GM23338 (cell line): ENCODE results near the gene SPINK13. TPM values are rescaled to one million over a fixed set of nuclear protein-coding genes. Genes with fewer than 3 reads are reported as not detected.

Experiments used
- ATAC-seq: fragments of 200-7000 bp; cut with Tn5 transposase; 3 replicates; pipeline ENCODE4 v1.9.1; 2020
- DNase-seq: peaks from one replicate; pipeline ENCODE4 v3.0.0-alpha.2; 2015; ENCODE audit warnings: low spot score
- H2AFZ ChIP-seq: fragments of 200-600 bp; sonication (generic); 2 replicates; pipeline ENCODE4 v1.8.0; 2016; ENCODE audit warnings: antibody characterized with exemption, mild to moderate bottlenecking, moderate library complexity
- H3F3A ChIP-seq: fragments of 200-600 bp; sonication (generic); replicated peaks from 2 replicates; pipeline ENCODE4 v1.8.0; 2017; ENCODE audit warnings: antibody characterized with exemption, mixed run types, low read depth
- H3K27ac ChIP-seq: fragments of 200-600 bp; sonication (generic); 2 replicates; pipeline ENCODE4 v1.6.1; 2016; ENCODE audit warnings: low read depth
- H3K27me3 ChIP-seq: fragments of 200-600 bp; sonication (generic); 2 replicates; pipeline ENCODE4 v1.8.0; 2016; ENCODE audit warnings: mild to moderate bottlenecking, mixed run types, moderate library complexity; ENCODE audit not compliant: insufficient read depth
- H3K36me3 ChIP-seq: fragments of 200-600 bp; sonication (generic); 2 replicates; pipeline ENCODE4 v1.8.0; 2016; ENCODE audit warnings: mild to moderate bottlenecking; ENCODE audit not compliant: insufficient read depth
- H3K4me1 ChIP-seq: fragments of 200-600 bp; sonication (generic); 2 replicates; pipeline ENCODE4 v1.8.0; 2016; ENCODE audit warnings: mild to moderate bottlenecking, moderate library complexity; ENCODE audit not compliant: insufficient read depth
- H3K4me2 ChIP-seq: fragments of 200-600 bp; sonication (generic); 2 replicates; pipeline ENCODE4 v1.7.1; 2017; ENCODE audit warnings: mixed run types
- H3K4me3 ChIP-seq: fragments of 200-600 bp; sonication (generic); 2 replicates; pipeline ENCODE4 v1.6.1; 2016; ENCODE audit warnings: mixed run types
- H3K79me2 ChIP-seq: fragments of 200-600 bp; sonication (generic); replicated peaks from 2 replicates; pipeline ENCODE4 v1.8.0; 2017; ENCODE audit warnings: mild to moderate bottlenecking; ENCODE audit not compliant: insufficient read depth
- H3K9me2 ChIP-seq: fragments of 200-600 bp; sonication (generic); 2 replicates; pipeline ENCODE4 v1.8.0; 2017; ENCODE audit not compliant: insufficient read depth
- H4K20me1 ChIP-seq: fragments of 200-600 bp; sonication (generic); replicated peaks from 2 replicates; pipeline ENCODE4 v1.8.0; 2017; ENCODE audit warnings: mild to moderate bottlenecking; ENCODE audit not compliant: insufficient read depth
- H3K27ac Mint-ChIP-seq: 2 replicates; pipeline ENCODE4 v1.8.0; 2020; ENCODE audit warnings: inconsistent platforms, mild to moderate bottlenecking, moderate library complexity, mixed read lengths
- H3K27me3 Mint-ChIP-seq: 3 replicates; pipeline ENCODE4 v1.8.0; 2022; ENCODE audit warnings: low read depth, mild to moderate bottlenecking, moderate library complexity, mixed read lengths, inconsistent platforms; ENCODE audit not compliant: insufficient read depth, poor library complexity
- H3K36me3 Mint-ChIP-seq: 3 replicates; pipeline ENCODE4 v1.8.0; 2021; ENCODE audit warnings: low read depth, mild to moderate bottlenecking, inconsistent platforms, moderate library complexity, mixed read lengths
- H3K4me1 Mint-ChIP-seq: 3 replicates; pipeline ENCODE4 v1.8.0; 2020; ENCODE audit warnings: mild to moderate bottlenecking, inconsistent platforms, mixed read lengths
- H3K4me3 Mint-ChIP-seq: 3 replicates; pipeline ENCODE4 v1.8.0; 2021; ENCODE audit warnings: moderate library complexity, mild to moderate bottlenecking, inconsistent platforms, mixed read lengths
- H3K9me3 Mint-ChIP-seq: 3 replicates; pipeline ENCODE4 v1.8.0; 2020; ENCODE audit warnings: moderate library complexity, mild to moderate bottlenecking, inconsistent platforms, mixed read lengths
- CREB1 ChIP-seq: fragments of 250-450 bp; sonication (Bioruptor Pico); IDR thresholded peaks from 2 replicates; pipeline ENCODE4 v1.5.0; 2020; ENCODE audit warnings: low read depth, mild to moderate bottlenecking, moderate library complexity
- CTCF ChIP-seq, 2 experiments: fragments of 200-600 bp in 1 of 2; sonication (generic) in 1 of 2; conservative IDR thresholded peaks; 2 replicates each; pipeline versions ENCODE4 v1.5.1 to v1.6.1; 2016 to 2017; ENCODE audit warnings: antibody characterized with exemption in 2 of 2, low read depth in 2 of 2, mild to moderate bottlenecking in 2 of 2, moderate library complexity in 1 of 2
- JUNB ChIP-seq: IDR thresholded peaks from one replicate; pipeline ENCODE4 v1.6.1; 2016; ENCODE audit warnings: antibody characterized with exemption; ENCODE audit not compliant: unreplicated experiment
- NANOG ChIP-seq: IDR thresholded peaks from 2 replicates; pipeline ENCODE4 v1.6.1; 2016; ENCODE audit warnings: antibody characterized with exemption, borderline replicate concordance
- STAT1 ChIP-seq: IDR thresholded peaks from one replicate; pipeline ENCODE4 v1.6.1; 2016; ENCODE audit warnings: antibody characterized with exemption; ENCODE audit not compliant: unreplicated experiment
- ZNF114 ChIP-seq: fragments of 250-450 bp; sonication (Bioruptor Pico); IDR thresholded peaks from 2 replicates; pipeline ENCODE4 v1.5.0; 2020; ENCODE audit warnings: mild to moderate bottlenecking, moderate library complexity
- ZNF462 ChIP-seq: fragments of 250-450 bp; sonication (Bioruptor Pico); IDR thresholded peaks from 2 replicates; pipeline ENCODE4 v1.5.0; 2020; ENCODE audit warnings: mild to moderate bottlenecking, moderate library complexity
- polyA plus RNA-seq: library from polyadenylated mRNA; unstranded; fragments of >200 nt; fragmentation: Nextera tagmentation; extraction: Ambion mirVana; gene quantifications from 2 replicates; pipeline ENCODE4 v1.2.1, GENCODE V29; 2016
- total RNA-seq: library from RNA; depleted of rRNA; stranded (reverse); fragments of >200 nt; shearing (Covaris generic); gene quantifications from 2 replicates; pipeline ENCODE4 v1.2.3, GENCODE V29; 2014

SPINK13 gene
- total and polyA plus RNA-seq, 2 experiments from 2014 or later, result not detected

- H3K27me3 Mint-ChIP-seq, result no peaks in the 10 kb centered on the region
- no peaks in the 10 kb centered on the region for H3F3A ChIP-seq
- no peaks in the 10 kb centered on the region for H3K36me3 Mint-ChIP-seq
- TF ChIP-seq CTCF (conservative IDR thresholded peaks at IDR 0.05; ENCODE audit: low read depth in 2 of 2), result peak; percentile 8 to 53; a peak in 2 of 4 replicates
- no peak for TF ChIP-seq ZNF462 (CRISPR knock-in tag)
- H3K79me2 ChIP-seq, result no peaks in the 10 kb centered on the region
- no peaks in the 10 kb centered on the region for H3K4me1 ChIP-seq
- H3K27ac Mint-ChIP-seq, result no peak overlapping the region
- no peak overlapping the region for H2AFZ ChIP-seq
- no peak overlapping the region for H3K4me3 Mint-ChIP-seq
- ATAC-seq (peak; percentile 40), DNase-seq (no peak)
- no peak overlapping the region for H3K27ac ChIP-seq
- no peaks in the 10 kb centered on the region for H3K36me3 ChIP-seq
- H3K4me3 ChIP-seq, result no peak overlapping the region
- peaks cover 12% of the 10 kb centered on the region; the same call in 1 of the 2 replicates for H3K9me2 ChIP-seq
- H4K20me1 ChIP-seq, result no peaks in the 10 kb centered on the region
- H3K4me2 ChIP-seq, result no peak overlapping the region
- peaks cover 10% of the 10 kb centered on the region; the same call in 2 of the 3 replicates for H3K9me3 Mint-ChIP-seq
- no peaks in the 10 kb centered on the region; the same call in 2 of the 3 replicates for H3K4me1 Mint-ChIP-seq
- no peaks in the 10 kb centered on the region for H3K27me3 ChIP-seq
Observed at GRCh38 chr5:148306446-148306845, 37.9 kb downstream of the SPINK13 start.

- Histone ChIP-seq H3F3A (no peaks in the 10 kb centered on the region), H3K4me3 (no peak overlapping the region), H3K79me2 (no peaks in the 10 kb centered on the region), H3K4me1 (no peaks in the 10 kb centered on the region), H3K27me3 (no peaks in the 10 kb centered on the region), H4K20me1 (no peaks in the 10 kb centered on the region; the same call in 1 of the 2 replicates), H3K36me3 (no peaks in the 10 kb centered on the region), H3K9me2 (peaks cover 12% of the 10 kb centered on the region; the same call in 1 of the 2 replicates), H3K27ac (no peak overlapping the region), H3K4me2 (no peak overlapping the region), H2AFZ (no peak overlapping the region)
- H3K4me3 Mint-ChIP-seq, result no peak overlapping the region
- H3K4me1 Mint-ChIP-seq, result no peaks in the 10 kb centered on the region; the same call in 2 of the 3 replicates
- H3K27me3 Mint-ChIP-seq, result no peaks in the 10 kb centered on the region
- H3K36me3 Mint-ChIP-seq, result no peaks in the 10 kb centered on the region
- DNase-seq (no peak), ATAC-seq (no peak)
- peaks cover 10% of the 10 kb centered on the region; the same call in 2 of the 3 replicates for H3K9me3 Mint-ChIP-seq
- no peak overlapping the region for H3K27ac Mint-ChIP-seq
- no peak for TF ChIP-seq STAT1
- TF ChIP-seq CREB1 (CRISPR knock-in tag), result no peak
- TF ChIP-seq NANOG, result no peak
- no peak for TF ChIP-seq ZNF114 (CRISPR knock-in tag)
- no peak for TF ChIP-seq JUNB
Observed at GRCh38 chr5:148309019-148309418, 40.4 kb downstream of the SPINK13 start.
